Upper lobe of left lung (tissue), 6 donors: ENCODE results near the gene CHRNG. TPM values are rescaled to one million over a fixed set of nuclear protein-coding genes. Genes with fewer than 3 reads are reported as not detected.

Experiments used
- ATAC-seq, 2 donors: fragments of 200-7000 bp; cut with Tn5 transposase; one replicate each; pipeline ENCODE4 v1.9.1; 2022; ENCODE audit warnings: mild to moderate bottlenecking in 2 of 2, moderate library complexity in 2 of 2; ENCODE audit not compliant: low FRiP score in 2 of 2
- DNase-seq, 2 donors: peaks; one replicate each; pipeline ENCODE4 v3.0.0-alpha.2; 2019 to 2020
- H3K27ac ChIP-seq, 4 donors: fragments of 200-600 bp; sonication (generic); one replicate each; pipeline ENCODE4 v1.5.1; 2016 to 2019
- H3K27me3 ChIP-seq, 4 donors: fragments of 200-600 bp; sonication (generic); one replicate each; pipeline ENCODE4 v1.5.1; 2017 to 2019
- H3K36me3 ChIP-seq, 4 donors: fragments of 200-600 bp; sonication (generic); one replicate each; pipeline ENCODE4 v1.5.1; 2016 to 2019
- H3K4me1 ChIP-seq, 4 donors: fragments of 200-600 bp; sonication (generic); one replicate each; pipeline ENCODE4 v1.5.1; 2018 to 2019
- H3K4me3 ChIP-seq, 4 donors: fragments of 200-600 bp; sonication (generic); one replicate each; pipeline ENCODE4 v1.5.1; 2017 to 2019; ENCODE audit warnings: mild to moderate bottlenecking in 2 of 4, moderate library complexity in 1 of 4
- H3K9me3 ChIP-seq, 4 donors: fragments of 200-600 bp; sonication (generic); one replicate each; pipeline ENCODE4 v1.5.1; 2018 to 2019
- EP300 ChIP-seq, 4 donors: sonication (generic); formaldehyde crosslinking; IDR thresholded peaks; one replicate each; pipeline ENCODE4 v1.5.1; 2017; ENCODE audit warnings: antibody characterized with exemption in 4 of 4, control low read depth in 2 of 4
- POLR2A ChIP-seq, 4 donors: fragments of 450-650 bp; IDR thresholded peaks; one replicate each; pipeline ENCODE4 v1.5.1; 2016 to 2017; ENCODE audit warnings: antibody characterized with exemption in 4 of 4, mild to moderate bottlenecking in 2 of 4
- POLR2AphosphoS5 ChIP-seq, 2 donors: sonication (generic); formaldehyde crosslinking; IDR thresholded peaks; one replicate each; pipeline ENCODE4 v1.5.1; 2017; ENCODE audit warnings: antibody characterized with exemption in 2 of 2
- WGBS, 2 donors: methylation state at CpG; one replicate each; pipeline ENCODE4 v1.1.5; 2017 to 2018; 5-methylcytosine and 5-hydroxymethylcytosine counted together
- total RNA-seq, 6 donors: library from RNA; depleted of rRNA in 4 of 6; stranded (reverse); fragments of >200 nt in 4 of 6; gene quantifications; one replicate each; pipeline versions ENCODE4 v1.1.0 to v1.2.1, GENCODE V29; 2016 to 2021
- TF ChIP-seq, protein P1 (sequence below), 6 experiments: fragments of 450-650 bp in 4 of 6; fragments of 200-600 bp in 2 of 6; sonication (generic) in 2 of 6; IDR thresholded peaks; one replicate each; pipeline ENCODE4 v1.5.1; 2016 to 2019; ENCODE audit warnings: antibody characterized with exemption in 6 of 6
- donor health status: DM: no; HTN: no; CAD: no; lungs with moderate emphysema.
- donor health status: DM: no; HTN: yes; CAD: no; lungs with severe emphysema.

The CHRNG gene
- total RNA-seq, 6 donors from 2014 or later = not detected

- Histone ChIP-seq H3K27me3 (no peaks in the 10 kb centered on the region), H3K4me1 (peaks cover 5 to 21% (median 12%) of the 10 kb centered on the region in 4 donors), H3K36me3 (peaks cover 0 to 7% (median 0%) of the 10 kb centered on the region in 4 donors), H3K9me3 (peaks cover 0 to 5% (median 0%) of the 10 kb centered on the region in 4 donors), H3K4me3 (no peak overlapping the region), H3K27ac (peak overlapping the region in 1 of 4 donors; percentile 52)
- WGBS, 2 donors = 74 to 80% methylated on average over 8 to 17 of the region's 17 CpGs
- DNase-seq (peak in 1 of 2 donors; percentile 55), ATAC-seq (peak in 1 of 2 donors; percentile 27)
- TF ChIP-seq EP300 (IDR thresholded peaks at IDR 0.05) (no peak), POLR2A (IDR thresholded peaks at IDR 0.05) (peak in 1 of 4 donors; percentile 21)
Observed at GRCh38 chr2:232545511-232546375, 6.3 kb downstream of the CHRNG start.

GRCh38 chr2:232547991-232548390, 8.5 kb downstream of the CHRNG start:
- TF ChIP-seq POLR2AphosphoS5 (IDR thresholded peaks at IDR 0.05) (no peak), EP300 (IDR thresholded peaks at IDR 0.05) (no peak), POLR2A (IDR thresholded peaks at IDR 0.05) (no peak)
- TF ChIP-seq, protein P1, sequence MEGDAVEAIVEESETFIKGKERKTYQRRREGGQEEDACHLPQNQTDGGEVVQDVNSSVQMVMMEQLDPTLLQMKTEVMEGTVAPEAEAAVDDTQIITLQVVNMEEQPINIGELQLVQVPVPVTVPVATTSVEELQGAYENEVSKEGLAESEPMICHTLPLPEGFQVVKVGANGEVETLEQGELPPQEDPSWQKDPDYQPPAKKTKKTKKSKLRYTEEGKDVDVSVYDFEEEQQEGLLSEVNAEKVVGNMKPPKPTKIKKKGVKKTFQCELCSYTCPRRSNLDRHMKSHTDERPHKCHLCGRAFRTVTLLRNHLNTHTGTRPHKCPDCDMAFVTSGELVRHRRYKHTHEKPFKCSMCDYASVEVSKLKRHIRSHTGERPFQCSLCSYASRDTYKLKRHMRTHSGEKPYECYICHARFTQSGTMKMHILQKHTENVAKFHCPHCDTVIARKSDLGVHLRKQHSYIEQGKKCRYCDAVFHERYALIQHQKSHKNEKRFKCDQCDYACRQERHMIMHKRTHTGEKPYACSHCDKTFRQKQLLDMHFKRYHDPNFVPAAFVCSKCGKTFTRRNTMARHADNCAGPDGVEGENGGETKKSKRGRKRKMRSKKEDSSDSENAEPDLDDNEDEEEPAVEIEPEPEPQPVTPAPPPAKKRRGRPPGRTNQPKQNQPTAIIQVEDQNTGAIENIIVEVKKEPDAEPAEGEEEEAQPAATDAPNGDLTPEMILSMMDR (IDR thresholded peaks at IDR 0.05) = no peak
- DNase-seq = no peak
- no peak overlapping the region for H3K27ac ChIP-seq
- peaks cover 0 to 14% (median 2%) of the 10 kb centered on the region in 4 donors for H3K36me3 ChIP-seq
- H3K9me3 ChIP-seq = peaks cover 0 to 5% (median 0%) of the 10 kb centered on the region in 4 donors
- 95 to 99% methylated on average over 6 of the region's 6 CpGs for WGBS, 2 donors
- H3K4me1 ChIP-seq = peaks cover 21 to 36% (median 28%) of the 10 kb centered on the region in 4 donors
- no peak overlapping the region for H3K4me3 ChIP-seq
- ATAC-seq = no peak
- H3K27me3 ChIP-seq = no peaks in the 10 kb centered on the region

- Histone ChIP-seq H3K4me3 (peak overlapping the region; percentile 71 to 97 (median 86)), H3K27ac (peak overlapping the region; percentile 93 to 99 (median 98)), H3K9me3 (peaks cover 0 to 5% (median 0%) of the 10 kb centered on the region in 4 donors), H3K27me3 (no peaks in the 10 kb centered on the region), H3K36me3 (peaks cover 0 to 15% (median 3%) of the 10 kb centered on the region in 4 donors), H3K4me1 (peaks cover 28 to 54% (median 41%) of the 10 kb centered on the region in 4 donors)
- ATAC-seq (no peak), DNase-seq (no peak)
- 33 to 37% methylated on average over 21 of the region's 21 CpGs for WGBS, 2 donors
- TF ChIP-seq EP300 (IDR thresholded peaks at IDR 0.05) = no peak
- TF ChIP-seq POLR2A (IDR thresholded peaks at IDR 0.05) = no peak
- no peak for TF ChIP-seq POLR2AphosphoS5 (IDR thresholded peaks at IDR 0.05)
- TF ChIP-seq, protein P1 (IDR thresholded peaks at IDR 0.05) = no peak
Observed at GRCh38 chr2:232549655-232550353, 10.3 kb downstream of the CHRNG start.

GRCh38 chr2:232550354-232551249, 11.1 kb downstream of the CHRNG start, which contains the start of the genes EIF4E2 and TIGD1:
EIF4E2 (plus strand) TSS chr2:232550689; CDS start chr2:232550725, 36 bp downstream.
TIGD1 (minus strand) TSS chr2:232550557; CDS start chr2:232549882, 675 bp downstream.
- peak within 1 kb of the TSS; percentile 93 to 99 (median 98) for H3K27ac ChIP-seq
- TF ChIP-seq POLR2AphosphoS5 (IDR thresholded peaks at IDR 0.05) = peak; percentile 72 to 90
- TF ChIP-seq, protein P1 (IDR thresholded peaks at IDR 0.05) = peak; percentile 22 to 74 (median 60)
- TF ChIP-seq EP300 (IDR thresholded peaks at IDR 0.05) = peak in 1 of 4 donors; percentile 49
- TF ChIP-seq POLR2A (IDR thresholded peaks at IDR 0.05) = peak in 3 of 4 donors; percentile 55 to 87 (median 73)
- peak; percentile 97 to 98 for ATAC-seq
- no peaks in the 10 kb centered on the region for H3K27me3 ChIP-seq
- H3K9me3 ChIP-seq = peaks cover 0 to 5% (median 0%) of the 10 kb centered on the region in 4 donors
- 0% methylated on average over 9 to 47 of the region's 81 CpGs for WGBS, 2 donors
- H3K4me3 ChIP-seq = peak within 1 kb of the TSS; percentile 71 to 97 (median 86)
- DNase-seq = peak; percentile 95 to 98
- H3K36me3 ChIP-seq = peaks cover 0 to 19% (median 3%) of the 10 kb centered on the region in 4 donors
- H3K4me1 ChIP-seq = peaks cover 28 to 56% (median 44%) of the 10 kb centered on the region in 4 donors
